ENCODE measurements around the gene R3HDML. TPM values are rescaled to one million over a fixed set of nuclear protein-coding genes. Genes with fewer than 3 reads are reported as not detected.

The R3HDML gene
- total RNA-seq, 6 donors from 2014 or later, result not detected

Small RNA genes within 50 kb of the gene (small RNA-seq; reads per million reads assigned to genes)
- 0 reads per million in 4 donors for gene RF00019

Other genes starting within 250 kb of the R3HDML start
- 1 to 10 TPM; 3.5 to 9.2 (median 5.0) TPM for gene JPH2, start 149.9 kb upstream of the R3HDML start, total RNA-seq
- gene OSER1, start 126.3 kb upstream of the R3HDML start, total RNA-seq, result 10 to 100 TPM; 18.8 to 38.3 (median 30.8) TPM
- not detected for gene GDAP1L1, start 89.7 kb upstream of the R3HDML start, total RNA-seq
- 10 to 100 TPM in 4 of 6 donors, 1 to 10 TPM in 2; 8.7 to 15.7 (median 10.9) TPM for gene FITM2, start 25.8 kb upstream of the R3HDML start, total RNA-seq
- under 1 TPM in 4 of 6 donors, not detected in 2; under 0.01 to 0.74 (median 0.45) TPM for gene HNF4A, start 18.7 kb downstream of the R3HDML start, total RNA-seq
- 10 to 100 TPM in 4 of 6 donors, 1 to 10 TPM in 2; 9.4 to 12.2 (median 10.2) TPM for gene TTPAL, start 138.8 kb downstream of the R3HDML start, total RNA-seq
- gene SERINC3, start 185.0 kb downstream of the R3HDML start, total RNA-seq, result 100 to 1,000 TPM in 4 of 6 donors, 10 to 100 TPM in 2; 56.3 to 122 (median 107) TPM
- 10 to 100 TPM; 46.1 to 91.5 (median 67.8) TPM for gene PKIG, start 245.5 kb downstream of the R3HDML start, total RNA-seq

All from upper lobe of left lung (tissue), 6 donors.